Activated naive CD8-positive, alpha-beta T cell treated with anti-CD3 and anti-CD28 coated beads, Interleukin-2, amount 50 U/mL, for 24 hours (primary cell): ENCODE results near the gene KIF26B.
A peak's percentile ranks its signal among the peaks of the same experiment; 100 is the strongest.
"Not testable (repeated sequence)": the region's sequence is repeated elsewhere in the genome, so short reads cannot be mapped to it uniquely, and the experiment has no call there.

ENCODE experiments used
- ATAC-seq: fragments of 150-1000 bp; cut with Tn5 transposase; one replicate; pipeline ENCODE4 v1.10.0; 2021
- DNase-seq: peaks from one replicate; pipeline ENCODE4 v3.0.0; 2021
- H3K27ac Mint-ChIP-seq: one replicate; pipeline ENCODE4 v1.8.0; 2021; ENCODE audit warnings: mild to moderate bottlenecking, mixed read lengths
- H3K27me3 Mint-ChIP-seq: one replicate; pipeline ENCODE4 v1.8.0; 2021; ENCODE audit warnings: mixed read lengths
- H3K36me3 Mint-ChIP-seq: one replicate; pipeline ENCODE4 v1.8.0; 2021; ENCODE audit warnings: low read depth, mixed read lengths
- H3K4me1 Mint-ChIP-seq: one replicate; pipeline ENCODE4 v1.8.0; 2021; ENCODE audit warnings: mixed read lengths
- H3K4me3 Mint-ChIP-seq: one replicate; pipeline ENCODE4 v1.8.0; 2021; ENCODE audit warnings: mild to moderate bottlenecking, moderate library complexity, mixed read lengths
- H3K9me3 Mint-ChIP-seq: one replicate; pipeline ENCODE4 v1.8.0; 2021; ENCODE audit warnings: mixed read lengths

Gene KIF26B

DNA sequence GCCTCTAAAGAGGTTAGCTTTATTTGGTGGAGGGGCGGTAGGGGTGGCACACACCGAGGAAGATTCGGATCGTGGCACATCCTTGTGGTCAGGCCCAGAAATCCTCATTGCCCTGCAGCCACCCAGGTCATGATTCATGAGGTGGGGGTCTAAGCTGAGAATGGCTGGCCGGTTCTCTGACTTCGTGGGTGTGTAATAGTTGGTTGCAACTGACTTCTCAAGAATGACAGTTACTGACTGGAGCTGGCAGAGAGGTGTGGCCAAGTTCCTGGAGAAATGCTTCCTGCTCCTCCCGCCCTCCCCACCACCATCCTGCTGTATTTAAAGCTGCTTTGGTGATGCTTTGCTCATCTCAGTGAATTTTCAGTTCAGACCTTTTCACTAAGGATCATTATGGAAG, 198.6 kb downstream of the KIF26B start:
- Mint-ChIP-seq H3K4me3 (no peak overlapping the region), H3K27me3 (peaks cover 7% of the 10 kb centered on the region), H3K9me3 (no peaks in the 10 kb centered on the region), H3K4me1 (peaks cover 4% of the 10 kb centered on the region), H3K36me3 (no peaks in the 10 kb centered on the region), H3K27ac (no peak overlapping the region)
- DNase-seq (no peak), ATAC-seq (no peak)

DNA sequence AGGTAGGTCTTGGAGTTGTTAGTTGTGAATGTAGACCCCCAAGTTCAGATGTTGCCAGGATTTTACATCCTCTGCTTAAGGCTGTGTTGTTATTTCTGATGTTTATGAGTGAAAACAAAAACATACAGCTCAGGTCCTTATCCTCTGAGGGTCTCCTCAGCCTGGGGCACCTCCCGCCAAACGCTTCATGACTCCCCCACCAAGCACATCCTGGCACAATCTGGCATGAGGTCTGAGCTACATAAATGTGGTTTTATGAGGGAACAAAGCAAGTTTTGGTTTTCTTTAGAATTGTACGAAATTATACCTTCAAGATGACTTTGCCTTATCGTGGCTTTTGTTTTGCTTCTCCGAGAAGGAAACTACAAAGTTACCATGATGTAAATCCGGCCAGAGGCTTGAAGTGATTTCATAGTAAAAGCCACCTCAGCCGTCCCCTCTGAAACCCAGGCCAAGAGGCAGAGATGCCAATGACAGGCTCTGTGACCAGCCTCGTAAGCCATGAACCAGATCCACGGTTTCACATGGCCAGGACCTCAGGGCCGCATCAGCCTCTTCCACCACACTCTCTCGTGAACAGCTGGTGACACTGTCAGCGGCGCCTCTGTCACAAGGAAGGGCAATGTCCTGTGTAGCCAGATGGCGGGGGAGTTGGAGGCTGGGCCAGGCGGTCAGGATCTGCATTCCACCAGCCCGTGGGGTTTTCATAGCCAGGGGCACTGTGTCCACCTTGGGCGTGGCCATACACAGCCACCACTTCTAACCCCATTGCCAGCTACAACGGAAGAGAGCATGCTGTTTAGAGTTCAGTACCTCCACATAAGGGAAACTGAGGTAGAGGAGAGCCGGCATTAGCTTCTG, 199.4 kb downstream of the KIF26B start:
- Mint-ChIP-seq H3K4me1 (peaks cover 4% of the 10 kb centered on the region), H3K36me3 (no peaks in the 10 kb centered on the region), H3K4me3 (no peak overlapping the region), H3K27ac (no peak overlapping the region), H3K27me3 (peaks cover 2% of the 10 kb centered on the region), H3K9me3 (no peaks in the 10 kb centered on the region)
- DNase-seq (no peak), ATAC-seq (no peak)

DNA sequence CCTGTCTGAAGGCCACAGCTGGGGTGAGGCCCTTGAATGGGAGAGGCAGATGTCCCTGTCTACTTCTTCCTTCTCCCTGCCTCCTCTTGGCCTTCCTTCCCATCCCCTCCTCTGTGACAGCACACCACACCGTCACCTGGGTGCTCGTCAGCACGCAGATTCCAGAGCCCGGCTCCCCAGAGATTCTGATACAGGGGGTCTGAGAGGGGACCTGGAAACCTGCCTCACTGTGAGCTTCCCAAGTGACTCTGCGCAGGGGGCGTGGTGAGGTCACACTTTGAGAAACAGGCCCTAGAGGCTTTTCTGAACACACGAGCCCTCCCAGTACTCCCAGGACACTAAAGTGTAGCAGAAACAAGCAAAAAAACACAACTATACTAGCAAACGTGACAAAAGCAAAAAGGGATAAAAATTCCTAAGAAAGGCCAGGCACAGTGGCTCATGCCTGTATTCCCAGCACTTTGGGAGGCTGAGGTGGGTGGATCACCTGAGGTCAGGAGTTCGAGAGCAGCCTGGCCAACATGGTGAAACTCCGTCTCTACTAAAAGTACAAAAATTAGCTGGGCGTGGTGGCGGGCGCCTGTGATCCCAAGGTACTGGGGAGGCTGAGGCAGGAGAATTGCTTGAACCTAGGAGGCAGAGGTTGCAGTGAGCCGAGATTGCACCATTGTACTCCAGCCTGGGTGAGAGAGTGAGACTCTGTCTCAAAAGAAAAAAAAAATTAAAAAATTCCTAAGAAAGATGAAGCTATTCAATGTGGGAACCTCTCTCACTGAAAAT, 201.3 kb downstream of the KIF26B start:
- not testable (repeated sequence) for H3K4me1 Mint-ChIP-seq, H3K27ac Mint-ChIP-seq, DNase-seq, H3K4me3 Mint-ChIP-seq, H3K27me3 Mint-ChIP-seq, ATAC-seq, H3K9me3 Mint-ChIP-seq, H3K36me3 Mint-ChIP-seq

DNA sequence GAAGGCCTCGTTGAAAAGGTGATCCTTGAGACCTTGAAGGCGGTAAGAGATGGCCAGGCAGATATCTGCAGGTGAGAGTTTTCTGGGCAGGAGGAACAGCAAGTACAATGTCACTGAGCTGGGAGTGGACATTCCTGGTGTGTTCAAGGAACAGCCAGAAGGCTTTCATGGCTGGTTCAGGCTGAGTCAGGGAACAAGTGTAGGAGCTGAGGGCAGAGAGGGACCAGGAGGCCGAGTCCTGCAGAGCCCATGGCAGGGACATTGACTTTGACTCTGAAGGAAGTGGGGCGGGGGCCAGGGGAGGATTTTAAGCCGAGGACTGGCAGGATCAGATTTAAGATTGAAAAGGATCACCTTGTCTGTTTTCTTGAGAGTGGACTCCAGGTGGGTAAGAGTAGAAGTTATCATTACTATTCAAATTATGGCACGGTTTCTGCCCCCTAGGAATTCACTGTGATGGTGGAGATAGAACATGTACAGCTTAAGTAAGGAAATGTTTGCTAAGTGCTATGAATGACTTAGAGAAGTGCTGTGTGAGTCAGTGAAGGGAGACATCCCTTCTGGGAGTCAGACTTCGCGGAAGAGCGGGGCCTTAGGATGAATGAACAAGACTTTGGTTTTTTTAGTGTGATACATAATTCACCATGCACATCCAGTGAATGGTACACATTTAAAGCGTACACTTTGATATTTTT, 202.3 kb downstream of the KIF26B start:
- no peak for DNase-seq

DNA sequence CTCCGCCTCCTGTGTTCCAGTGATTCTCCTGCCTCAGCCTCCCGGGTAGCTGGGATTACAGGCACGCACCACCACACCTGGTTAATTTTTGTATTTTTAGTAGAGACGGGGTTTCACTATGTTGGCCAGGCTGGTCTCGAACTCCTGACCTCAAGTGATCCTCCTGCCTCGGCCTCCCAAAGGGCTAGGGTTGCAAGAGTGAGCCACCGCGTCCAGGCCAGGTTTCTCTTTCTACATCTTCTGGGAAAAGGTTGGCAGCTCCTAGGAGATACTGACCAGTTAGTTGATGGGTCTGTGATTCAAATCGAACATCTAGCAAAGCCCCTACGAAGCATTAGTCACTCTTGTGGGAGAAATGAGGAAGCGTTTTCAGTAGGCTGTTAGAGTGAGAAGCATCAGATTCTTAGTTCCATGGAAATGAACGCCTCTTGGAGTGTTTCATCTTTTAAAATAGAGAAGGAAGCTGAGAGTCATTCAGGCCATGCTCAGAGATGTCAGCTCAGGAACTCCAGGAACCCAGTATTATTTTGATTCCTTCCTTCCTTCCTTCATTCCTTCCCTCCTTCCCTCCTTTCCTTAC, 204.4 kb downstream of the KIF26B start:
- not testable (repeated sequence) for H3K4me3 Mint-ChIP-seq, DNase-seq, H3K36me3 Mint-ChIP-seq, H3K27ac Mint-ChIP-seq, H3K4me1 Mint-ChIP-seq, H3K9me3 Mint-ChIP-seq, H3K27me3 Mint-ChIP-seq, ATAC-seq

More for the DNA sequence above, 202.3 kb downstream of the KIF26B start:
- Mint-ChIP-seq H3K4me3 (no peak overlapping the region), H3K27me3 (peaks cover 2% of the 10 kb centered on the region), H3K27ac (no peak overlapping the region), H3K9me3 (no peaks in the 10 kb centered on the region), H3K36me3 (no peaks in the 10 kb centered on the region), H3K4me1 (peaks cover 4% of the 10 kb centered on the region)
- ATAC-seq = no peak

DNA sequence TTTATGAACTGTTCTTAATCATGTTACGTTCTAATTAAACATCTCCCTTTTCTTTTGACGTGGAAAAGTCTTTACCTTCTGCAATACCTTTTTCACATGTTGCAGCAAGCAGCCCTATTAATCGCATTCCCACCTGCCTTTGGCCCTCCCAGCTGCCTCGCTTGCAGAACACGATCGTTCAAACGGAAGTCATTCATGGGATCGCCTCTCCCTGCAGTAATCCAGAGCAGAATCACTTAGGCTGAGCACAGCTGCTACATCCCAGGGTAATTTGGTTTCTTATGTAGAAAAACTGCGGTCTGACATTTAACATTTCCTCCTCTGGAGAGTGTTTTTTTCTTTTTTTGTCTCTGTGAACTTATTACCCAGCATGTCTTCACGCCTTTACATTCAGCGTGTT, 206.3 kb downstream of the KIF26B start:
- Mint-ChIP-seq H3K36me3 (no peaks in the 10 kb centered on the region), H3K4me3 (no peak overlapping the region), H3K27me3 (peaks cover 1% of the 10 kb centered on the region), H3K4me1 (peaks cover 7% of the 10 kb centered on the region), H3K9me3 (no peaks in the 10 kb centered on the region), H3K27ac (no peak overlapping the region)
- ATAC-seq = no peak
- DNase-seq = no peak

DNA sequence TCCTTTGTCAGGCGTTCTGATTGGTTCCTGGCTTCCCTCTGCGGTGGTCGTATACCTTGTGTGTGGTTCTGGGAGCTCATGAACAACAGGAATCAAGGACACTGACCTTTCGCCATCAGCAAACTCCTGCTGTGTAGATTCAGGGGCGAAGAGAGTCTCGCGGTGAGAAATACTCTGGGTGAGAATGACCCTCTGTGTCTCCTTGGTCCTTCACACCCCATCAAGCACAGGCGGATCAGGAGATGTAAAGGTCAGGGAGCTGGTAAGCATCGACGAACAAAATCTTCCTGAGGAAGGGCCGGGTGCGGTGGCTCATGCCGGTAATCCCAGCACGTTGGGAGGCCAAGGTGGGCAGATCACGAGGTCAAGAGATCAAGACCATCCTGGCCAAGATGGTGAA, 207.2 kb downstream of the KIF26B start:
- peaks cover 1% of the 10 kb centered on the region for H3K27me3 Mint-ChIP-seq
- H3K27ac Mint-ChIP-seq = no peak overlapping the region
- H3K9me3 Mint-ChIP-seq = no peaks in the 10 kb centered on the region
- ATAC-seq (no peak), DNase-seq (no peak)
- H3K36me3 Mint-ChIP-seq = no peaks in the 10 kb centered on the region
- H3K4me3 Mint-ChIP-seq = no peak overlapping the region
- H3K4me1 Mint-ChIP-seq = peaks cover 7% of the 10 kb centered on the region

DNA sequence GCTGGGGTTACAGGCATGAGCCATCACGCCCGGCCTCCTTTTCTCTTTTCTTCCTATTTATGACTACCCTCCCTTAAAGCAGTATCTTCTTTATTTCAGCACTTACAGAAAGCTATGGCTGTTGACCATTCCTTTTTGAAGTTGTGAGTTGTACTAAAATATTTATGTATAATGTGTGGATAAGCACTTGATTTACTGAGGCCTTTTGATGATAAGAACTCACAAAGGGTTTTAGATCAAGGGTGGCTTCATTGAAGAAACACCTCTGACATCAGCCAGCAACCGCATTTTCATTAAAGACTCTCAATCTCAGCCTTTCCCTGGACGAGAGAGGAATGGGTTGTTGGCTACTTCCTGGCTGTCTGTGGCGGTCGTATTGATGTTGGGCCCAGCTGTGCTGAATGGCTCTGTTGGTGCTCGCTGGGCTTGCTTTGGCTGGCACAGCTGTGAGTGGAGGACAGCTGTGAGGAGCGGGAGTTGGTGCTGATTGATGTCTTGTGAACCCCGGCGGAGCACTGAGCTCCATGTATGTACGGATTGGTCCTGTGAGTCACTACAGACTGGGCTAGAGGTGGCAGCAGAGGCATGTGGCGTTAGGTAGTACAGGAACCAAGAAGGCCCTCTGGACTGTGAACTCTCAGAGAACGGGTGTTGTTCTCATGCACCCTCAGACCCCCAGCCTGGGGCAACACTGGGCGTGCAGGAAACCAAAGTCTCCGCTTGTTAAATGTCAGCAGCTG, 208.8 kb downstream of the KIF26B start:
- no peak overlapping the region for H3K27ac Mint-ChIP-seq
- DNase-seq = no peak
- no peak overlapping the region for H3K4me3 Mint-ChIP-seq

DNA sequence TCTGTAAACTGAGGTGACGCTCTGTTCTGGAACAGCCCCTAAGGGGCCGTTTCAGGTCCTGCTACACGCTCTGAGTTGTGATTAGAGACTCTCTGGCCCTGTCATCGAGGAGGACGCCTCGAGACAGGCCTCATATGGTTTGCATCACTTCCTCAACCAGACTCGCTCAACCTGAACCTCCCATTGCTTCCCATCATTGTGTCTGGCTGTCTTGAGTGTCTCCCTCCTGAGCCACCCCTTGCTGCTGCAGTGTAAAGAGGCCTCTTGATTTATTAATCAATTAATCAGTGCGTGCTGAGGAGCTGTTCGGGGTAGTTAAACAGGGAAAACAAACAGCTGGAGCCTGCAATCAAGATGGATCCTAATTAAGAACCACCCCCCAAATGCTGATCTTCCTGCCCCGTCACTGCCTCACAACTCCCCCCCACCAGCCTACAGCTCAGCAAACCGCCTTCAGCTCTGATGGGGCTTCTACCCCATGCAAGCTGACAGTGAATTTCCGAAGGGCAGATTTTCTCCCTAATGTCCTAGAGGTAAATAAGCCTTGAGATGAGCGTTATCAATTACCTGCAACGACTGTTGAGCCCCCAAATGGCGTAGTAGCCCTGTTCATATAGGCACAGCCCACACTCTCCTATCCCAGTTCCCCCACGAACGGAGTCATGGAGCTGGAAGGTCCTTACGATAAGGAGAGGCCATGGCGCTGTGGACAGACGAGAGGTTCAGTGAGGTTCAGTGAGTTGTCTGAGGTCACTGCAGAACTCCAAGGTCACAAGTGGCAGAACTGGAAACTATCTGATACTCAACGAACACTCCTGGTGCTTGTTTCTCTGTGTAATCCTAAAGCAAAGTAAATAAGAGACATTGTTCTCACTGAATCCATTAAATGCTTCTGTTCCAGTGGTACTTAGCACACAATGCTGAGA, 210.6 kb downstream of the KIF26B start:
- DNase-seq (no peak), ATAC-seq (no peak)
- H3K9me3 Mint-ChIP-seq = no peaks in the 10 kb centered on the region
- no peaks in the 10 kb centered on the region for H3K36me3 Mint-ChIP-seq
- no peak overlapping the region for H3K4me3 Mint-ChIP-seq
- no peak overlapping the region for H3K27ac Mint-ChIP-seq
- H3K4me1 Mint-ChIP-seq = peaks cover 7% of the 10 kb centered on the region
- H3K27me3 Mint-ChIP-seq = peaks cover 1% of the 10 kb centered on the region

More for the DNA sequence above, 208.8 kb downstream of the KIF26B start:
- Mint-ChIP-seq H3K27me3 (peaks cover 1% of the 10 kb centered on the region), H3K4me1 (peaks cover 7% of the 10 kb centered on the region), H3K9me3 (no peaks in the 10 kb centered on the region), H3K36me3 (no peaks in the 10 kb centered on the region)
- ATAC-seq = peak; percentile 62

DNA sequence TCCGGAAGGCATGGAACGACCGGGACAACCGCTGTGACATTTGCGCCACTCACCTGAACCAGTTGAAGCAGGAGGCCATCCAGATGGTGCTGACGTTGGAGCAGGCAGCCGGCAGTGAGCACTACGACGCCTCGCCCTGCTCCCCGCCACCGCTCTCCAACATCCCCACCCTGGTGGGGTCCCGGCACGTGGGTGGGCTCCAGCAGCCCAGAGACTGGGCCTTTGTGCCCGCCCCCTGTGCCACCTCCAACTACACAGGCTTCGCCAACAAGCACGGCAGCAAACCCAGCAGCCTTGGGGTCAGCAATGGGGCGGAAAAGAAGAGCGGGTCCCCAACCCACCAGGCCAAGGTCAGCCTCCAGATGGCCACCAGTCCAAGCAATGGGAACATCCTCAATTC, 212.1 kb downstream of the KIF26B start:
- Mint-ChIP-seq H3K4me1 (peaks cover 7% of the 10 kb centered on the region), H3K27me3 (peaks cover 3% of the 10 kb centered on the region), H3K27ac (no peak overlapping the region), H3K36me3 (no peaks in the 10 kb centered on the region), H3K9me3 (no peaks in the 10 kb centered on the region), H3K4me3 (no peak overlapping the region)
- ATAC-seq = peak; percentile 4
- DNase-seq = no peak

DNA sequence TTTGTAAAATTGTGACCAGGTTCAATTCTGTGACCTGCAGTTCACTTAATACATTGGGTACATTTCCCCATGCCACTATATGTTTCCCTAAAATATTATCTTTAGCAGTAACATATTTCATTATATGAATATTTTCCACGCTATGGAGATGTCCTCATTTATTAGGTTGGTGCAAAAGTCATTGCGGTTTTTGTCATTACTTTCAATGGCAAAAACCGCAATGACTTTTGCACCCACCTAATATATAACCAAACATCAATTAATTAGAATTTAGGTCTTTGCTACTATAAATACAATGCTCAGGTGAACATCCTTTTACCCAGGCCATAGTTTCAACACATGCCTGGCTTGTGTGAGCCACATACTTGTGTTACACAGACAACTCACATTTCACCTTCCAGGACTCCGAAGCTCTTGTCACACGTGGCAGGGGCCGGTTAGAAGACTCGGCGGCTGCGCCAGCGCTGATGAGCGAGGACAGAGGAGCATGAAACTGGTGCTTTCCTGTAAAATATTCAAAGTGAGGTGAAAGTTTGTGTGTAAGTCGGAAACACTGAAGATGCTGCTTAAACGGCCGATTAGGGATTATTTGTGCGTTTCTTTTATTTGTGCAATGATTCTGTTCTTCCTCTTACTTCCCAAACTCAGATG, 215.5 kb downstream of the KIF26B start:
- no peak for ATAC-seq
- H3K36me3 Mint-ChIP-seq = no peaks in the 10 kb centered on the region
- no peak overlapping the region for H3K27ac Mint-ChIP-seq
- H3K27me3 Mint-ChIP-seq = peaks cover 1% of the 10 kb centered on the region
- no peak for DNase-seq
- no peaks in the 10 kb centered on the region for H3K4me1 Mint-ChIP-seq
- H3K9me3 Mint-ChIP-seq = no peaks in the 10 kb centered on the region
- no peak overlapping the region for H3K4me3 Mint-ChIP-seq

DNA sequence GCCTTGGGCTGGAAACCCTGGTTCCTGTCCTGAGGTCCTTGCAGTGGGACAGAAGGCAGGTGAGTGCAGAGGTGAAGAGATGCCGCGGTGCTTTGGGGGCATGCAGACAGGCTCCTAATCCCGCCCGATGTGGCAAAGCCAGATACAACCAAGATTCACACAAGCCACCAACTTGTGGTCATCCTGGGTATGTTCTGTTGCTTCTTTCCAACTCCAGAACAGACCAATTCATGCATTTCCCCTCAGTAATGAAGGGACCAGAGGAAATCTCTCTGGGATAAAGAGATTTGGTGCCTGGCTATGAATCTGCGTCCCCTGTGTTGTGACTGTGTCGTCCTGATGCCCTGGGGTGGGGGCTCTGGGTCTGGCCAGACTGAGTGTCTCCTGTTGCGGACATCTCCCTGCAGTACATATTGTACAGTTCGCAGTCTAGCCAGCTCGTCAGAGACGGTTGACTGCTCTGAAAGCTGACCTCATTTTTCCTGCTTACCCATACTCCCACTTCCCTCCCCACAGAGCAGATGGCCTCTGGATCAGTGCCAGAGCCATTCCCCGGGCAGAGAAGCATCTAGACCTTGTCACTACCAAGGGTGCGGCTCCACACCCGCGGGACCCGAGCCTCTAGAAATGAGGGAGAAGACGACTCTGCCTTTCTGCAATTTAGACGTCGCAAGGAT, 216.3 kb downstream of the KIF26B start:
- Mint-ChIP-seq H3K4me1 (no peaks in the 10 kb centered on the region), H3K27ac (no peak overlapping the region), H3K4me3 (no peak overlapping the region), H3K36me3 (no peaks in the 10 kb centered on the region), H3K9me3 (no peaks in the 10 kb centered on the region), H3K27me3 (peaks cover 1% of the 10 kb centered on the region)
- DNase-seq (no peak), ATAC-seq (no peak)
